Measurements from ENCODE around the gene HMCN2. TPM values are rescaled to one million over a fixed set of nuclear protein-coding genes. Genes with fewer than 3 reads are reported as not detected.

The HMCN2 gene

GRCh38 chr9:130480673-130481072, 215.1 kb downstream of the HMCN2 start:
- H3K4me3 ChIP-seq (ENCODE audit: insufficient read depth in 1 of 2, low read depth in 1 of 2, low read length in 2 of 2): peak overlapping the region in 1 of 2 experiments; percentile 10
- H3K4me1 ChIP-seq (ENCODE audit: control insufficient read depth, insufficient read depth, low read depth, low read length): no peaks in the 10 kb centered on the region
- H2AK5ac ChIP-seq (ENCODE audit: low read length, severe bottlenecking): no peak overlapping the region
- H3K14ac ChIP-seq (ENCODE audit: low read length in 2 of 2): no peak overlapping the region
- no peaks in the 10 kb centered on the region for H3K27me3 ChIP-seq (ENCODE audit: control insufficient read depth in 1 of 2, insufficient read depth in 1 of 2, low read length in 2 of 2)
- H3K18ac ChIP-seq (ENCODE audit: low read depth in 1 of 2, low read length in 2 of 2): no peak overlapping the region
- no peak overlapping the region for H2BK120ac ChIP-seq (ENCODE audit: low read depth, low read length)
- H3K27ac ChIP-seq (ENCODE audit: low read length, poor library complexity, severe bottlenecking): no peak overlapping the region
- peaks cover 63 to 89% of the 10 kb centered on the region in 2 experiments for H3K36me3 ChIP-seq (ENCODE audit: control insufficient read depth in 1 of 2, insufficient read depth in 2 of 2, low read depth in 1 of 2, low read length in 2 of 2)
- H3K23ac ChIP-seq (ENCODE audit: low read length in 2 of 2): no peak overlapping the region
- H2AFZ ChIP-seq (ENCODE audit: low read depth, low read length): no peak overlapping the region
- H4K91ac ChIP-seq (ENCODE audit: low read length): no peak overlapping the region
- no peak overlapping the region for H2BK15ac ChIP-seq (ENCODE audit: low read depth, poor library complexity, severe bottlenecking)
- no peak overlapping the region for H3K4ac ChIP-seq (ENCODE audit: low read depth in 1 of 2, low read length in 2 of 2)
- no peak overlapping the region for H4K8ac ChIP-seq (ENCODE audit: low read length)
- H3K9me3 ChIP-seq (ENCODE audit: control insufficient read depth, low read length): no peaks in the 10 kb centered on the region
- H3K79me1 ChIP-seq (replicated peaks; ENCODE audit: low read length, poor library complexity, severe bottlenecking): peaks cover 2% of the 10 kb centered on the region
- no peak for DNase-seq
- WGBS: 71% methylated on average over 16 of the region's 16 CpGs
- no peak overlapping the region for H3K9ac ChIP-seq (ENCODE audit: low read length)
- H2BK5ac ChIP-seq (ENCODE audit: low read depth, low read length, poor library complexity, severe bottlenecking): no peak overlapping the region
- H2BK12ac ChIP-seq (ENCODE audit: low read length in 2 of 2): no peak overlapping the region
- no peak overlapping the region for H3K4me2 ChIP-seq (ENCODE audit: low read length, poor library complexity, severe bottlenecking)

DNA sequence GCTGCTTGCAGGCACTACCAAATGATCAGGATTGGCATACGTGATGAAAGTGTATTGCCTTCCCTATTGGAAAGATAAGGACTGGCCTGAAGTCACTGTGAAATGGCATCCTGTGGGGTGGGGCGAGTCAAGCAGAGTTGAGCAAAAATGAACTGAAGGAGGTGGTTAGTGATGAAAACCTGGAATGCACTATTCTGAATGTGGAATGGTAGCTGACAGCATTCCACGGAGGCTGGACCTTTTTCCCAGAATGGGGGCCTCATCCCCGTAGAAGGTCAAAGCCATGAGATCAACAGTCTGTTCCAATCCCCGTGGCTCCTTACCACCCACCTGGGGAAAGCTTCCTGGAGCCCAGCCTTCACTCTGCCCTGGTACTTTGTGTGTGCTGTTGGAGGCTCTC, 216.9 kb downstream of the HMCN2 start:
- WGBS: 50% methylated on average over 5 of the region's 5 CpGs
- H3K27ac ChIP-seq (ENCODE audit: low read length, poor library complexity, severe bottlenecking): no peak overlapping the region

GRCh38 chr9:130483371-130483971, 217.9 kb downstream of the HMCN2 start:
- Histone ChIP-seq H3K4me2 (ENCODE audit: low read length, poor library complexity, severe bottlenecking) (no peak overlapping the region), H2AFZ (ENCODE audit: low read depth, low read length) (no peak overlapping the region), H3K4me1 (ENCODE audit: control insufficient read depth, insufficient read depth, low read depth, low read length) (no peaks in the 10 kb centered on the region), H3K27me3 (ENCODE audit: control insufficient read depth in 1 of 2, insufficient read depth in 1 of 2, low read length in 2 of 2) (no peaks in the 10 kb centered on the region), H3K9ac (ENCODE audit: low read length) (no peak overlapping the region), H3K4me3 (ENCODE audit: insufficient read depth in 1 of 2, low read depth in 1 of 2, low read length in 2 of 2) (no peak overlapping the region), H3K9me3 (ENCODE audit: control insufficient read depth, low read length) (no peaks in the 10 kb centered on the region), H3K14ac (ENCODE audit: low read length in 2 of 2) (peak overlapping the region in 1 of 2 experiments; percentile 88), H3K36me3 (ENCODE audit: control insufficient read depth in 1 of 2, insufficient read depth in 2 of 2, low read depth in 1 of 2, low read length in 2 of 2) (peaks cover 59 to 87% of the 10 kb centered on the region in 2 experiments), H2BK15ac (ENCODE audit: low read depth, poor library complexity, severe bottlenecking) (no peak overlapping the region), H3K18ac (ENCODE audit: low read depth in 1 of 2, low read length in 2 of 2) (no peak overlapping the region), H3K4ac (ENCODE audit: low read depth in 1 of 2, low read length in 2 of 2) (no peak overlapping the region), H3K27ac (ENCODE audit: low read length, poor library complexity, severe bottlenecking) (no peak overlapping the region), H2BK120ac (ENCODE audit: low read depth, low read length) (no peak overlapping the region), H3K23ac (ENCODE audit: low read length in 2 of 2) (no peak overlapping the region), H4K91ac (ENCODE audit: low read length) (no peak overlapping the region), H4K8ac (ENCODE audit: low read length) (no peak overlapping the region), H3K79me1 (replicated peaks; ENCODE audit: low read length, poor library complexity, severe bottlenecking) (peaks cover 2% of the 10 kb centered on the region), H2BK12ac (ENCODE audit: low read length in 2 of 2) (no peak overlapping the region), H2AK5ac (ENCODE audit: low read length, severe bottlenecking) (no peak overlapping the region), H2BK5ac (ENCODE audit: low read depth, low read length, poor library complexity, severe bottlenecking) (no peak overlapping the region)
- DNase-seq: no peak
- 26% methylated on average over 13 of the region's 16 CpGs for WGBS

More for the DNA sequence above, 216.9 kb downstream of the HMCN2 start:
- Histone ChIP-seq H2BK15ac (ENCODE audit: low read depth, poor library complexity, severe bottlenecking) (no peak overlapping the region), H2BK12ac (ENCODE audit: low read length in 2 of 2) (no peak overlapping the region), H4K8ac (ENCODE audit: low read length) (no peak overlapping the region), H3K9me3 (ENCODE audit: control insufficient read depth, low read length) (no peaks in the 10 kb centered on the region), H3K4ac (ENCODE audit: low read depth in 1 of 2, low read length in 2 of 2) (no peak overlapping the region), H3K27me3 (ENCODE audit: control insufficient read depth in 1 of 2, insufficient read depth in 1 of 2, low read length in 2 of 2) (no peaks in the 10 kb centered on the region), H3K9ac (ENCODE audit: low read length) (no peak overlapping the region), H3K23ac (ENCODE audit: low read length in 2 of 2) (no peak overlapping the region), H2BK120ac (ENCODE audit: low read depth, low read length) (no peak overlapping the region), H3K4me1 (ENCODE audit: control insufficient read depth, insufficient read depth, low read depth, low read length) (no peaks in the 10 kb centered on the region), H3K36me3 (ENCODE audit: control insufficient read depth in 1 of 2, insufficient read depth in 2 of 2, low read depth in 1 of 2, low read length in 2 of 2) (peaks cover 64 to 88% of the 10 kb centered on the region in 2 experiments), H4K91ac (ENCODE audit: low read length) (no peak overlapping the region), H3K4me3 (ENCODE audit: insufficient read depth in 1 of 2, low read depth in 1 of 2, low read length in 2 of 2) (no peak overlapping the region), H3K18ac (ENCODE audit: low read depth in 1 of 2, low read length in 2 of 2) (no peak overlapping the region), H3K14ac (ENCODE audit: low read length in 2 of 2) (no peak overlapping the region), H2AK5ac (ENCODE audit: low read length, severe bottlenecking) (no peak overlapping the region), H2AFZ (ENCODE audit: low read depth, low read length) (no peak overlapping the region), H3K4me2 (ENCODE audit: low read length, poor library complexity, severe bottlenecking) (no peak overlapping the region), H2BK5ac (ENCODE audit: low read depth, low read length, poor library complexity, severe bottlenecking) (no peak overlapping the region), H3K79me1 (replicated peaks; ENCODE audit: low read length, poor library complexity, severe bottlenecking) (peaks cover 2% of the 10 kb centered on the region)
- no peak for DNase-seq

Small RNAs within 50 kb of the gene (small RNA-seq; reads per million reads assigned to genes)
- gene RN7SL665P (ENCODE audit: low read depth): not detected

All from mesenchymal stem cell (in vitro differentiated cells and primary cell).